Endothelial cell of umbilical vein (primary cell): ENCODE measurements around the gene NDUFAF7. TPM values are rescaled to one million over a fixed set of nuclear protein-coding genes. Genes with fewer than 3 reads are reported as not detected.

Source experiments
- BruUV-seq: library from RNA; stranded (reverse); fragments of 400-500 nt; replicated peaks from 2 replicates; lab custom pipeline; 2021; lab: Mats Ljungman, UMichigan
- CTCF ChIA-PET: fragments of 300-600, 350-600 bp; sonication (Branson Sonifier 250); formaldehyde crosslinking; loops from one replicate; lab custom pipeline; 2021; ENCODE audit warnings: antibody characterized with exemption, inconsistent platforms; lab: Charles Lee
- POLR2A ChIA-PET: fragments of 300-600, 350-600 bp; sonication (Branson Sonifier 250); formaldehyde crosslinking; loops from one replicate; lab custom pipeline; 2021; ENCODE audit warnings: antibody characterized with exemption, inconsistent platforms; lab: Charles Lee
- DNase-seq: peaks from one replicate; pipeline ENCODE4 v3.0.0-alpha.2; 2011; ENCODE audit warnings: low read depth, low spot score
- FAIRE-seq: peaks from 2 replicates; lab custom pipeline; 2011; peaks lifted over from hg19 to GRCh38; lab: Jason Lieb, UNC
- H2AFZ ChIP-seq: 2 replicates; pipeline ENCODE4 v1.6.0; 2012; ENCODE audit warnings: low read depth, low read length, control low read depth, inconsistent platforms
- H3K27ac ChIP-seq: 2 replicates; pipeline ENCODE4 v1.5.1; 2011; ENCODE audit warnings: low read depth, mild to moderate bottlenecking, control low read depth, low read length, moderate library complexity; ENCODE audit not compliant: insufficient read depth
- H3K27me3 ChIP-seq, 2 experiments: 2 replicates each; pipeline versions ENCODE4 v1.6.0 to v1.6.1; 2011; ENCODE audit warnings: low read length in 2 of 2, mixed read lengths in 1 of 2; ENCODE audit not compliant: control insufficient read depth in 2 of 2, insufficient read depth in 2 of 2
- H3K36me3 ChIP-seq, 2 experiments: 2 replicates in 1 of 2; 3 replicates in 1 of 2; pipeline ENCODE4 v1.5.1; 2011; ENCODE audit warnings: low read length in 2 of 2, mild to moderate bottlenecking in 1 of 2, moderate library complexity in 1 of 2; ENCODE audit not compliant: control insufficient read depth in 2 of 2, insufficient read depth in 2 of 2; ENCODE audit errors: extremely low read depth in 1 of 2
- H3K4me1 ChIP-seq: 3 replicates; pipeline ENCODE4 v1.5.1; 2011; ENCODE audit warnings: mild to moderate bottlenecking, low read length; ENCODE audit not compliant: control insufficient read depth, insufficient read depth; ENCODE audit errors: extremely low read depth
- H3K4me2 ChIP-seq: 2 replicates; pipeline ENCODE4 v1.6.1; 2011; ENCODE audit warnings: low read length, control low read depth, mixed read lengths; ENCODE audit not compliant: insufficient read depth
- H3K4me3 ChIP-seq, 3 experiments: fragments of 200-600 bp in 1 of 3; sonication (generic), shearing (Covaris generic) in 1 of 3; replicated peaks in 1 of 3; 2 replicates each; pipeline ENCODE4 v1.5.1; 2011 to 2016; ENCODE audit warnings: control low read depth in 3 of 3, low read length in 3 of 3, mild to moderate bottlenecking in 2 of 3, inconsistent platforms in 1 of 3, low read depth in 1 of 3, moderate library complexity in 1 of 3; ENCODE audit not compliant: insufficient read depth in 1 of 3
- H3K79me2 ChIP-seq: 2 replicates; pipeline ENCODE4 v1.6.0; 2012; ENCODE audit warnings: low read length, inconsistent platforms; ENCODE audit not compliant: control insufficient read depth, insufficient read depth
- H3K9ac ChIP-seq: replicated peaks from 2 replicates; pipeline ENCODE3; 2011; ENCODE audit warnings: low read length, control low read depth; ENCODE audit not compliant: insufficient read depth; ENCODE audit errors: extremely low read depth
- H3K9me1 ChIP-seq: replicated peaks from 3 replicates; pipeline ENCODE4 v1.6.0; 2011; ENCODE audit warnings: mild to moderate bottlenecking, low read length; ENCODE audit not compliant: control insufficient read depth, insufficient read depth; ENCODE audit errors: extremely low read depth
- H3K9me3 ChIP-seq: replicated peaks from 2 replicates; pipeline ENCODE4 v1.5.1; 2012; ENCODE audit warnings: low read length, inconsistent platforms; ENCODE audit not compliant: control insufficient read depth, insufficient read depth
- H4K20me1 ChIP-seq: replicated peaks from 2 replicates; pipeline ENCODE3; 2011; ENCODE audit warnings: mild to moderate bottlenecking, low read length; ENCODE audit not compliant: control insufficient read depth, insufficient read depth; ENCODE audit errors: extremely low read depth
- CTCF ChIP-seq, 2 donors: IDR thresholded peaks; 1 replicate in 1 of 2; 2 replicates in 1 of 2; pipeline ENCODE4 v1.5.1; 2011; ENCODE audit warnings: low read length in 2 of 2, mild to moderate bottlenecking in 2 of 2, moderate library complexity in 2 of 2, control low read depth in 1 of 2, inconsistent platforms in 1 of 2, low read depth in 1 of 2; ENCODE audit not compliant: insufficient read depth in 1 of 2; ENCODE audit errors: extremely low read depth in 1 of 2
- EZH2 ChIP-seq: IDR thresholded peaks from 2 replicates; pipeline ENCODE4 v1.6.1; 2012; ENCODE audit warnings: borderline replicate concordance, low read depth, mild to moderate bottlenecking, moderate library complexity, low read length, inconsistent platforms; ENCODE audit not compliant: severe bottlenecking
- FOS ChIP-seq: IDR thresholded peaks from 2 replicates; pipeline ENCODE4 v1.6.1; 2011; ENCODE audit warnings: mild to moderate bottlenecking, low read length, moderate library complexity, borderline replicate concordance; ENCODE audit not compliant: insufficient read depth
- GATA2 ChIP-seq: IDR thresholded peaks from 2 replicates; pipeline ENCODE4 v1.7.0; 2011; ENCODE audit warnings: low read depth, mild to moderate bottlenecking, moderate library complexity, mixed read lengths, low read length; ENCODE audit not compliant: insufficient read length, insufficient read depth
- JUN ChIP-seq: IDR thresholded peaks from 2 replicates; pipeline ENCODE4 v1.6.1; 2011; ENCODE audit warnings: borderline replicate concordance, low read depth; ENCODE audit not compliant: insufficient read length, insufficient read depth
- MYC ChIP-seq: IDR thresholded peaks from one replicate; pipeline ENCODE4 v1.6.1; 2011; ENCODE audit warnings: mild to moderate bottlenecking, low read depth, low read length
- dilution Hi-C: fragments of 300-500 bp; cut with MboI; formaldehyde crosslinking; loops from one replicate; pipeline ENCODE4 v1.15.0; 2019; ENCODE audit warnings: low sequenced_read_pairs; ENCODE audit not compliant: extremely low pct_ligation_motif_present
- intact Hi-C: fragments of 100-400 bp; cut with micrococcal nuclease; formaldehyde crosslinking; loops from one replicate; pipeline ENCODE4 v1.10.0; 2022
- polyA plus RNA-seq, 4 experiments: library from polyadenylated mRNA; depleted of rRNA in 3 of 4; stranded (reverse) in 3 of 4; unstranded in 1 of 4; fragments of >200 nt; gene quantifications; 2 replicates each; pipeline versions ENCODE4 v1.2.1 to v1.2.3, GENCODE V29; 2011 to 2012; ENCODE audit warnings: missing spikeins in 1 of 4
- total RNA-seq: library from RNA; stranded (reverse); gene quantifications from 2 replicates; pipeline ENCODE4 v1.2.3, GENCODE V29; 2021
- TF ChIP-seq, protein P1 (sequence below): IDR thresholded peaks from 2 replicates; pipeline ENCODE4 v1.6.1; 2011; ENCODE audit not compliant: insufficient read depth, insufficient read length

NDUFAF7 gene
- total and polyA plus RNA-seq, 2 donors (not counting 3 experiments of a cell fraction or from before 2014, with no cell fraction given) = 11.6 to 23.4 TPM

DNA sequence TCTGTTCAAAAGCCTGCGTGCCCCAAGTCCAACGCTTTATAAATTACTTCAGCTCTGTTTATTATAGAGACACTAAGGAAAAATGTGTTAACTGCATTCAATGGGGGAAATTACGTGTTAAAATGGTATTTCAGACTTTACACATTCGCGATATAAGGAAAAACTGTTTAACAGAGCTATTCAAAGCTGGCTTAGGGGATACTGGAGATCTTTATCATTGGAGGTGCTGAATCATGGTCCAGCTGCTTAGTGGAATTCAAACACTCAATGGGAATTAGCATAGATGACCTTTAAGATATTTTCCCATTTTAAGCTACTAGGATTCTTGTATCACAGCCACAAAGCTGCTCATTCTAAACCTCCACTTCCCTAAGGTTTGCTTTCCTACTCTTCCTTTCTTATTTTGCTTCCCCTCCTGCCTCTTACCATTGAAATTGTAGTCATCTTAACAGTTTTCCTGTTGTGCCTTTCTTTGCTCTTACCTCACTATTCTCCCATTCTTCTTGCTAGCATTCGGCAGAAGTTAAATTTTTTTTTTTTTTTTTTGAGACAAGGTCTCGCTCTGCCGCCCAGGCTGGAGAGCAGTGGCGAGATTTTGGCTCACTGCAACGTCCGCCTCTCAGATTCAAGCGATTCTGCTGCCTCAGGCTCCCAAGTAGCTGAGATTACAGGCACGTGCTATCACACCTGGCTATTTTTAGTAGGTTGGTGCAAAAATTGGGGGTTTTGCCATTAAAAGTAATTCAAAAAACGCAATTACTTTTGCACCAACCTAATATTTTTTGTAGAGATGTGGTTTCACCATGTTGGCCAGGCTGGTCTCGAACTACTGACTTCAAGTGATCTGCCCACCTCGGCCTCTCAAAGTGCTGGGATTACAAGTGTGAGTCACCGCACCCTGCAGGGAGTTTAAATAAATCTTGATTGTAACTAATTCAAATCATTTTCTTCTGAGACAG lies 49.5 kb upstream of the NDUFAF7 start:
- peak; percentile 88 for DNase-seq
- peak overlapping the region; percentile 52 for H3K4me2 ChIP-seq

More for the DNA sequence above, 49.5 kb upstream of the NDUFAF7 start:
- Histone ChIP-seq H3K9ac (peak overlapping the region; percentile 56), H3K79me2 (no peaks in the 10 kb centered on the region), H3K36me3 (no peaks in the 10 kb centered on the region), H2AFZ (peak overlapping the region; percentile 48), H3K4me1 (peaks cover 10% of the 10 kb centered on the region), H3K9me1 (no peaks in the 10 kb centered on the region), H3K4me3 (no peak overlapping the region), H3K27ac (peak overlapping the region; percentile 71), H3K27me3 (peaks cover 0 to 4% of the 10 kb centered on the region in 2 experiments), H4K20me1 (no peaks in the 10 kb centered on the region), H3K9me3 (no peaks in the 10 kb centered on the region)
- FAIRE-seq = peak; percentile 71
- TSS peak; percentile 70 for BruUV-seq
- dilution Hi-C loops (no loop called here), intact Hi-C loops (loop anchor here (1.0 kb wide), 2 partner anchors 14 to 49 kb away; partner anchors contain the start of genes CEBPZ, CEBPZOS and NDUFAF7)
- TF ChIP-seq GATA2 (peak; percentile 95), CTCF (IDR thresholded peaks at IDR 0.05; ENCODE audit: extremely low read depth in 1 of 2, insufficient read depth in 1 of 2, low read depth in 1 of 2, low read length in 2 of 2) (no peak), FOS (peak; percentile 28), EZH2 (no peak), JUN (peak; percentile 72), MYC (no peak)
- TF ChIP-seq, protein P1, sequence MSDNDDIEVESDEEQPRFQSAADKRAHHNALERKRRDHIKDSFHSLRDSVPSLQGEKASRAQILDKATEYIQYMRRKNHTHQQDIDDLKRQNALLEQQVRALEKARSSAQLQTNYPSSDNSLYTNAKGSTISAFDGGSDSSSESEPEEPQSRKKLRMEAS = no peak
- ChIA-PET POLR2A (interaction anchor here (0.6 kb wide), 1 partner anchor 62 kb away, joined by 3 read pairs; no protein-coding TSS in a partner anchor), CTCF (interaction anchor here (0.7 to 1.7 kb wide), 7 partner anchors 8 to 1092 kb away, joined by 3 to 5 read pairs (median 5); partner anchors contain the start of genes CEBPZ, CEBPZOS and NDUFAF7)
